K562 (cell line): ENCODE results near the gene CUL1. TPM values are rescaled to one million over a fixed set of nuclear protein-coding genes. Genes with fewer than 3 reads are reported as not detected.

Experiments
- ATAC-seq: fragments of 200-7000 bp; cut with Tn5 transposase; 3 replicates; pipeline ENCODE4 v1.9.1; 2020; ENCODE audit warnings: moderate library complexity
- BruUV-seq: library from RNA; stranded (reverse); fragments of 400-500 nt; replicated peaks from 2 replicates; lab custom pipeline; 2021; lab: Mats Ljungman, UMichigan
- CTCF ChIA-PET: fragments of 300-600 bp; formaldehyde crosslinking; extraction: SDS; loops from one replicate; lab custom pipeline; 2021; ENCODE audit warnings: low intra/inter-chr PET ratio; lab: Yijun Ruan, JAX
- POLR2A ChIA-PET: fragments of 300-600, 350-650 bp; sonication (Branson Sonifier 250); formaldehyde crosslinking; extraction: SDS; loops from one replicate; lab custom pipeline; 2021; ENCODE audit warnings: antibody characterized with exemption, inconsistent platforms; lab: Yijun Ruan, JAX
- DNase-seq, 4 experiments: peaks; one replicate each; pipeline versions ENCODE4 v3.0.0 to v3.0.0-alpha.2; 2011 to 2018; ENCODE audit warnings: low spot score in 3 of 4, mixed read lengths in 3 of 4; ENCODE audit errors: extremely low read depth in 1 of 4
- FAIRE-seq: peaks from 2 replicates; lab custom pipeline; 2011; peaks lifted over from hg19 to GRCh38; lab: Jason Lieb, UNC
- H2AFZ ChIP-seq: 2 replicates; pipeline ENCODE4 v1.6.0; 2011; ENCODE audit warnings: low read depth, low read length, control low read depth, inconsistent platforms
- H3K27ac ChIP-seq: fragments of 200-600 bp; 3 replicates; pipeline ENCODE4 v1.8.0; 2011; ENCODE audit warnings: low read depth, mild to moderate bottlenecking, control low read depth, inconsistent platforms, low read length, moderate library complexity, mixed read lengths; ENCODE audit errors: extremely low read depth
- H3K27me3 ChIP-seq, 2 experiments: fragments of 300-600 bp in 1 of 2; 2 replicates in 1 of 2; 3 replicates in 1 of 2; pipeline versions ENCODE4 v1.6.0 to v1.8.0; 2011; ENCODE audit warnings: inconsistent platforms in 2 of 2, low read length in 2 of 2, mild to moderate bottlenecking in 1 of 2, mixed read lengths in 1 of 2, moderate library complexity in 1 of 2; ENCODE audit not compliant: control insufficient read depth in 2 of 2, insufficient read depth in 2 of 2
- H3K36me3 ChIP-seq: fragments of 300-600 bp; 3 replicates; pipeline ENCODE4 v1.8.0; 2011; ENCODE audit warnings: mild to moderate bottlenecking, low read length, inconsistent platforms; ENCODE audit not compliant: control insufficient read depth, insufficient read depth
- H3K4me1 ChIP-seq, 2 experiments: fragments of 200-600 bp in 1 of 2; replicated peaks in 1 of 2; 2 replicates in 1 of 2; 3 replicates in 1 of 2; pipeline versions ENCODE4 v1.5.1 to v1.8.0; 2011; ENCODE audit warnings: inconsistent platforms in 2 of 2, low read length in 2 of 2, mild to moderate bottlenecking in 1 of 2, mixed read lengths in 1 of 2, moderate library complexity in 1 of 2; ENCODE audit not compliant: control insufficient read depth in 2 of 2, insufficient read depth in 2 of 2
- H3K4me2 ChIP-seq: 2 replicates; pipeline ENCODE4 v1.6.1; 2011; ENCODE audit warnings: low read length, control low read depth, inconsistent platforms, mixed read lengths; ENCODE audit not compliant: insufficient read depth
- H3K4me3 ChIP-seq: fragments of 200-600 bp; sonication (generic), shearing (Covaris generic); 2 replicates; pipeline ENCODE4 v1.5.1; 2016; ENCODE audit warnings: control low read depth, inconsistent platforms
- H3K79me2 ChIP-seq: fragments of 200-600 bp; 3 replicates; pipeline ENCODE4 v1.8.0; 2011; ENCODE audit warnings: low read length, inconsistent platforms; ENCODE audit not compliant: control insufficient read depth, insufficient read depth
- H3K9ac ChIP-seq, 2 experiments: 2 replicates each; pipeline versions ENCODE4 v1.6.0 to v1.6.1; 2011; ENCODE audit warnings: low read depth in 2 of 2, low read length in 2 of 2, control low read depth in 1 of 2, inconsistent platforms in 1 of 2, mild to moderate bottlenecking in 1 of 2, mixed read lengths in 1 of 2; ENCODE audit not compliant: insufficient read depth in 1 of 2
- H3K9me1 ChIP-seq: one replicate; pipeline ENCODE4 v1.6.0; 2011; ENCODE audit warnings: inconsistent platforms, mild to moderate bottlenecking, low read length, moderate library complexity; ENCODE audit not compliant: control insufficient read depth, insufficient read depth
- H3K9me3 ChIP-seq: replicated peaks from 2 replicates; pipeline ENCODE4 v1.5.1; 2011; ENCODE audit warnings: low read depth, low read length, inconsistent platforms; ENCODE audit not compliant: control insufficient read depth, insufficient read depth
- H4K20me1 ChIP-seq: replicated peaks from 2 replicates; pipeline ENCODE4 v1.6.1; 2011; ENCODE audit warnings: low read length, inconsistent platforms, mixed read lengths; ENCODE audit not compliant: control insufficient read depth, insufficient read depth
- GTF2A2 ChIP-seq: IDR thresholded peaks from 2 replicates; pipeline ENCODE4 v1.6.1; 2016; ENCODE audit warnings: mild to moderate bottlenecking, missing genetic modification characterization, missing compliant biosample characterization
- HSF4 ChIP-seq: fragments of 250-450 bp; sonication (Bioruptor Pico); IDR thresholded peaks from 2 replicates; pipeline ENCODE4 v2.1.2; 2022; ENCODE audit warnings: mild to moderate bottlenecking, moderate library complexity, borderline replicate concordance
- NRF1 ChIP-seq, 2 experiments: fragments of 450-650 bp; IDR thresholded peaks in 1 of 2; conservative IDR thresholded peaks in 1 of 2; 2 replicates each; pipeline ENCODE4 v1.6.1; 2014; ENCODE audit warnings: mild to moderate bottlenecking in 2 of 2
- PML ChIP-seq: IDR thresholded peaks from 2 replicates; pipeline ENCODE4 v1.6.1; 2012; ENCODE audit warnings: low read length, inconsistent platforms
- POLR2A ChIP-seq: fragments of 450-650 bp; conservative IDR thresholded peaks from 2 replicates; pipeline ENCODE4 v1.6.1; 2016
- RB1 ChIP-seq: fragments of 450-650 bp; IDR thresholded peaks from 2 replicates; pipeline ENCODE4 v1.6.1; 2017; ENCODE audit warnings: low read depth, mild to moderate bottlenecking
- SNRNP70 ChIP-seq: fragments of 200-400 bp; formaldehyde crosslinking; optimal IDR thresholded peaks from 2 replicates; pipeline ENCODE3; 2017; ENCODE audit warnings: low read depth, low read length
- SUPT5H ChIP-seq: fragments of 450-650 bp; IDR thresholded peaks from 2 replicates; pipeline ENCODE4 v1.6.1; 2016
- WGBS: fragments of 100-300 bp; shearing (Covaris generic); methylation state at CpG from one replicate; pipeline ENCODE4 v1.1.6; 2016; ENCODE audit warnings: low coverage, mixed read lengths; ENCODE audit not compliant: insufficient coverage; ENCODE audit errors: missing lambda C conversion rate; 5-methylcytosine and 5-hydroxymethylcytosine counted together
- in situ Hi-C: fragments of 300-500 bp; cut with MboI; formaldehyde crosslinking; loops from 4 replicates; pipeline ENCODE4 v1.15.0; 2018; ENCODE audit warnings: inconsistent platforms, mixed read lengths
- intact Hi-C: fragments of 100-400 bp; cut with micrococcal nuclease; formaldehyde crosslinking; loops from 2 replicates; pipeline ENCODE4 v1.14.2; 2022
- polyA plus RNA-seq, 8 experiments: library from polyadenylated mRNA; depleted of rRNA in 4 of 8; stranded (reverse) in 5 of 8; unstranded in 3 of 8; fragments of >200 nt; fragmentation: Nextera tagmentation in 2 of 8; fragmentation: Illumina TruSeq in 1 of 8; extraction: Ambion mirVana in 2 of 8; extraction: Trizol in 1 of 8; gene quantifications; 2 replicates each; pipeline versions ENCODE4 v1.2.1 to v1.2.3, GENCODE V29; 2011 to 2014; ENCODE audit warnings: inconsistent platforms in 1 of 8, missing spikeins in 1 of 8
- total RNA-seq, 7 experiments: library from RNA; depleted of rRNA in 6 of 7; stranded (reverse); fragments of >200 nt in 6 of 7; fragmentation: Illumina TruSeq in 2 of 7; extraction: Trizol in 2 of 7; gene quantifications; 2 replicates each; pipeline versions ENCODE4 v1.2.1 to v1.2.3, GENCODE V29; 2011 to 2021; ENCODE audit warnings: low replicate concordance in 1 of 7

The CUL1 gene
- total and polyA plus RNA-seq, 9 of the 15 experiments (the other 6 are each of a cell fraction or from before 2014, with no cell fraction given), result 31.5 to 107 (median 96.5) TPM

DNA sequence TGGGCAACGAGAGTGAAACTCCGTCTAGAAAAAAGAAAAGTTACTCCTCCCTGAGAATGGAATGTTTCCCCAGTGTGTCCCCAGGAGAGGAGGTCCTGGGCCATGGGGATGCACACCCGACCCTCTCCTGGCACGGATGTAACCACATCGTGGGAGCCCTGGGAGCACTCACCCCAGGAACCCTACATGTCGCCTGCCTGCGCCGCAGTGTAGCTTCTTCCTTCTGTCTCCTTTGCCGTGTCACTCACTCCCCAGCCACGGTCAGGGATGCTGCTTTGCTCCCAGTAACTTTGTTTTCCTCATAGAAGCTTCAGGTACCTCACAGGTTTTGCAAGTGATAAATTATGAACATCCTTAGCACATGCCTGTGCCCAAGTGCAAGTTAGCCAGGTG lies 103.4 kb downstream of the CUL1 start:
- Histone ChIP-seq H3K27me3 (no peaks in the 10 kb centered on the region), H3K4me2 (no peak overlapping the region), H3K9ac (no peak overlapping the region), H3K27ac (no peak overlapping the region), H3K79me2 (no peaks in the 10 kb centered on the region), H3K36me3 (peaks cover 69% of the 10 kb centered on the region), H3K9me1 (no peaks in the 10 kb centered on the region), H3K9me3 (no peaks in the 10 kb centered on the region), H3K4me3 (no peak overlapping the region), H3K4me1 (no peaks in the 10 kb centered on the region), H4K20me1 (no peaks in the 10 kb centered on the region), H2AFZ (no peak overlapping the region)
- POLR2A ChIA-PET, result interaction anchor here (0.6 to 2.2 kb wide), 4 partner anchors 9 to 147 kb away, joined by 3 to 9 read pairs (median 4); no protein-coding TSS in a partner anchor
- intact Hi-C loops, result loop anchor here (5.0 to 10.0 kb wide), 2 partner anchors 225 to 293 kb away; partner anchors contain the start of gene ZNF786
- CTCF ChIA-PET, result no interaction called here
- FAIRE-seq (no peak), DNase-seq (no peak), ATAC-seq (no peak; the same call in 2 of the 3 replicates)
- no peak for TF ChIP-seq SNRNP70
- no peak for TF ChIP-seq RB1
- TF ChIP-seq POLR2A, result peak; percentile 15
- TF ChIP-seq NRF1 (conservative IDR thresholded peaks at IDR 0.05 in 1 of 2, IDR thresholded peaks at IDR 0.05 in 1 of 2), result no peak
- 0 out of 2 replicates have a peak, but pooled peaks have one; percentile 18 for TF ChIP-seq SUPT5H
- TF ChIP-seq HSF4 (CRISPR knock-in tag), result no peak
- TF ChIP-seq PML, result 0 out of 2 replicates have a peak, but pooled peaks have one; percentile 17
- TF ChIP-seq GTF2A2, result no peak
- in situ Hi-C loops, result no loop called here
- BruUV-seq, result no TSS peak
- 92% methylated on average over 10 of the region's 10 CpGs for WGBS
